Measurements from ENCODE around the gene EFL1.
"Not testable (repeated sequence)": the region's sequence is repeated elsewhere in the genome, so short reads cannot be mapped to it uniquely, and the experiment has no call there.

Gene EFL1

GRCh38 chr15:82298520-82298919, 36.0 kb upstream of the EFL1 start:
- no peaks in the 10 kb centered on the region for H3K27me3 ChIP-seq (replicated peaks; ENCODE audit: control insufficient read depth, insufficient read depth, low read length)
- no peak overlapping the region for H3K4me3 ChIP-seq (replicated peaks; ENCODE audit: low read depth, low read length)
- no peaks in the 10 kb centered on the region for H3K36me3 ChIP-seq (ENCODE audit: control insufficient read depth, insufficient read depth, low read length)
- no peak for TF ChIP-seq CTCF (IDR thresholded peaks at IDR 0.05; ENCODE audit: insufficient read depth, low read length, poor library complexity, severe bottlenecking)
- no peak for DNase-seq (ENCODE audit: extremely low read depth, insufficient read length)

GRCh38 chr15:82298032-82298431, 35.5 kb upstream of the EFL1 start:
- no peaks in the 10 kb centered on the region for H3K27me3 ChIP-seq (replicated peaks; ENCODE audit: control insufficient read depth, insufficient read depth, low read length)
- no peak for DNase-seq (ENCODE audit: extremely low read depth, insufficient read length)
- no peaks in the 10 kb centered on the region for H3K36me3 ChIP-seq (ENCODE audit: control insufficient read depth, insufficient read depth, low read length)
- TF ChIP-seq CTCF (IDR thresholded peaks at IDR 0.05; ENCODE audit: insufficient read depth, low read length, poor library complexity, severe bottlenecking): no peak
- H3K4me3 ChIP-seq (replicated peaks; ENCODE audit: low read depth, low read length): no peak overlapping the region

DNA sequence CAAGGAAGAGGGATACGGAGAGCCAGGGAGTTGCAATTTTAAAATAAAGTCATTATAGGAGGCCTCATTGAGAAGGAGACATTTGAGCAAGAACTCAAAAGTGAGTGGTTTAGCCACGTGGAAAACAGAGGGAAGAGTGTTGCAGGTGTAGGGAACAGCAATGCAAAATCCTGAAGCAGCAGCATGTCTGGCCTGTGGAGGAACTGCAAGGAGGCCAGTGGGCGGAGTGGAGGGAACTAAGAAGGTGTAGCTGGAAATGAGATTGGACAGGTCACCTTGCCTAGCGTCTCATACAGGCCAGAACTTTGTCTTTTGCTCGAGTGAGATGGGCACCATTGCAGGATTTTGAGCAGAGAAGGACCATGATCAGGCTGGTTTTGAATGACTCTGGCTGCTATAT, 35.0 kb upstream of the EFL1 start:
- H3K36me3 ChIP-seq (ENCODE audit: control insufficient read depth, insufficient read depth, low read length): no peaks in the 10 kb centered on the region
- TF ChIP-seq CTCF (IDR thresholded peaks at IDR 0.05; ENCODE audit: insufficient read depth, low read length, poor library complexity, severe bottlenecking): no peak
- no peak for DNase-seq (ENCODE audit: extremely low read depth, insufficient read length)
- no peaks in the 10 kb centered on the region for H3K27me3 ChIP-seq (replicated peaks; ENCODE audit: control insufficient read depth, insufficient read depth, low read length)
- H3K4me3 ChIP-seq (replicated peaks; ENCODE audit: low read depth, low read length): no peak overlapping the region

GRCh38 chr15:82294061-82294690, 31.6 kb upstream of the EFL1 start:
- DNase-seq (ENCODE audit: extremely low read depth, insufficient read length): no peak
- no peaks in the 10 kb centered on the region for H3K27me3 ChIP-seq (replicated peaks; ENCODE audit: control insufficient read depth, insufficient read depth, low read length)
- no peak overlapping the region for H3K4me3 ChIP-seq (replicated peaks; ENCODE audit: low read depth, low read length)
- no peak for TF ChIP-seq CTCF (IDR thresholded peaks at IDR 0.05; ENCODE audit: insufficient read depth, low read length, poor library complexity, severe bottlenecking)
- no peaks in the 10 kb centered on the region for H3K36me3 ChIP-seq (ENCODE audit: control insufficient read depth, insufficient read depth, low read length)

GRCh38 chr15:82292271-82292670, 29.7 kb upstream of the EFL1 start:
- no peak for DNase-seq (ENCODE audit: extremely low read depth, insufficient read length)
- Histone ChIP-seq H3K4me3 (replicated peaks; ENCODE audit: low read depth, low read length) (no peak overlapping the region), H3K36me3 (ENCODE audit: control insufficient read depth, insufficient read depth, low read length) (no peaks in the 10 kb centered on the region), H3K27me3 (replicated peaks; ENCODE audit: control insufficient read depth, insufficient read depth, low read length) (no peaks in the 10 kb centered on the region)
- no peak for TF ChIP-seq CTCF (IDR thresholded peaks at IDR 0.05; ENCODE audit: insufficient read depth, low read length, poor library complexity, severe bottlenecking)

- H3K27me3 ChIP-seq (replicated peaks; ENCODE audit: control insufficient read depth, insufficient read depth, low read length); DNase-seq (ENCODE audit: extremely low read depth, insufficient read length); H3K36me3 ChIP-seq (ENCODE audit: control insufficient read depth, insufficient read depth, low read length); H3K4me3 ChIP-seq (replicated peaks; ENCODE audit: low read depth, low read length): not testable (repeated sequence)
Observed at GRCh38 chr15:82288202-82288601, 25.7 kb upstream of the EFL1 start.

- H3K27me3 ChIP-seq (replicated peaks; ENCODE audit: control insufficient read depth, insufficient read depth, low read length); H3K36me3 ChIP-seq (ENCODE audit: control insufficient read depth, insufficient read depth, low read length); H3K4me3 ChIP-seq (replicated peaks; ENCODE audit: low read depth, low read length): not testable (repeated sequence)
- DNase-seq (ENCODE audit: extremely low read depth, insufficient read length): peak; percentile 47
Observed at GRCh38 chr15:82286475-82286874, 23.9 kb upstream of the EFL1 start.

- DNase-seq (ENCODE audit: extremely low read depth, insufficient read length); H3K36me3 ChIP-seq (ENCODE audit: control insufficient read depth, insufficient read depth, low read length); H3K4me3 ChIP-seq (replicated peaks; ENCODE audit: low read depth, low read length); H3K27me3 ChIP-seq (replicated peaks; ENCODE audit: control insufficient read depth, insufficient read depth, low read length): not testable (repeated sequence)
Observed at GRCh38 chr15:82284381-82284780, 21.8 kb upstream of the EFL1 start.

- not testable (repeated sequence) for H3K27me3 ChIP-seq (replicated peaks; ENCODE audit: control insufficient read depth, insufficient read depth, low read length); DNase-seq (ENCODE audit: extremely low read depth, insufficient read length); H3K4me3 ChIP-seq (replicated peaks; ENCODE audit: low read depth, low read length); H3K36me3 ChIP-seq (ENCODE audit: control insufficient read depth, insufficient read depth, low read length)
Observed at GRCh38 chr15:82282386-82282785, 19.9 kb upstream of the EFL1 start.

Measured in GM06990 (cell line).